Mucosa of gallbladder (tissue), 1 donor: ENCODE data around the gene FGF12. TPM values are rescaled to one million over a fixed set of nuclear protein-coding genes. Genes with fewer than 3 reads are reported as not detected.

Experiments used
- DNase-seq: peaks from one replicate; pipeline ENCODE4 v3.0.0-alpha.2; 2020; ENCODE audit warnings: low spot score
- total RNA-seq: library from RNA; stranded (reverse); gene quantifications from one replicate; pipeline ENCODE4 v1.2.1, GENCODE V29; 2021
- donor health status: DM: no; HTN: no; CAD: no.

Gene FGF12
- total RNA-seq, 1 donor from 2014 or later, result 1.4 TPM

- no peak for DNase-seq
Measured at GRCh38 chr3:192339214-192339613, 388.1 kb downstream of the FGF12 start.

DNA sequence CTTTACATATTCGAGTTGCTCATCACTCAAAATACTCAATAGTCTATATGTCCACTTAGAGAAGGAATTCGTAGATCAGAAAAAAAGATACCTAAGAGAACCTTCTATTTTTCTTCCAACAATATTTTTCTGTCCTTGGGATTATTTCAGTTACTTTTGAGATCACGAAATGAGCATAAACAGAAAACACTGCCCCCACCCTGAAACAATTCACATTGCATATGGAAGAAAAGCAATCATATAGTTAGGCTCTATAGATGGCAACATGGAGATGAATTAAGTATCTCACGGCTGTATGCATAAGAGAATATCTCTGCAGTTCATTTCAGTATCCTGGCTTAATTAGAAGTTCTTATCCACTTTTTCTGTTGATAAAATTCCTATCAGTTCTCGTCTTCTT, 391.1 kb downstream of the FGF12 start:
- no peak for DNase-seq

DNA sequence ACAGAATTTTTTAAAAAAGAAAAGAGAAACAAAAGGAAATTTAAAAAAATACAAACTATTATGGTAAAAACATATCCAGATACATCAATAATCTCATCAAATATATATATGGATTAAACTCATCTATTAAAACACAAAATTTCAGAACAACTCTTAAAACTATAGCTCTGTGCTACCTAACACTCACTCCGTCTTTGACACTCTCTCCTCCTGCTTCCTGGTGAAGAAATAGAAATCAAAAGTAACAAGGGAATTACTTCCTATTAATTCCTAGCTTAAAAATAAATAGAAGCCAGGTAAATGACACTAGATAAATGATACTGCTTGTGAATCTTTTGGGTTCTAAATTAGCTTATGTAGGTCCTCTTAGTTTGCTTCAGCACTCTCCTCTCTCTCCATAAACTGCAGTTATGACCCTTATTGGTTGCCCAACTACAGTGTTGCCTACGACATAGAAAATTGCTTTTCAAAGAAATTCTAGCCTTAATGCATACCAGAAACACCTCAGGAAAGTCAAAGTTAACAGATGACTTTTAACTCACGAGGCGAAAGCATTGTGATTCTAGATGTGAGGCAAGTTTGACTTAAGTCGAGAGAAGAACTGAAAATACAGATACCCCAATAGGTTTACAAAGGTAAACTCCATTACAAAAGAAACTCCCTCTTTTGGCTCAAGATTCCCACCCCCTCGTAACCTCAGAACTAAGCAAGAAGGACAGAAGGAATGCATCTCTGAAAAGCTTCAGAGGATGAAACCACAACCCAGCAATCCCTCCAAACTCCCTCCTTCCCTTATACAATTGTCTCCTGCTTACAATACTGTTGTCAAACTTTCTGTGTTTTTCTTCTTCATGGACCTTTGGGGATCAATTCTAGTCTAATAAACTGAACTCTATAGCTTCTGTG, 394.7 kb downstream of the FGF12 start:
- DNase-seq, result no peak

- DNase-seq, result no peak
Measured at GRCh38 chr3:192331749-192332385, 395.5 kb downstream of the FGF12 start.

DNA sequence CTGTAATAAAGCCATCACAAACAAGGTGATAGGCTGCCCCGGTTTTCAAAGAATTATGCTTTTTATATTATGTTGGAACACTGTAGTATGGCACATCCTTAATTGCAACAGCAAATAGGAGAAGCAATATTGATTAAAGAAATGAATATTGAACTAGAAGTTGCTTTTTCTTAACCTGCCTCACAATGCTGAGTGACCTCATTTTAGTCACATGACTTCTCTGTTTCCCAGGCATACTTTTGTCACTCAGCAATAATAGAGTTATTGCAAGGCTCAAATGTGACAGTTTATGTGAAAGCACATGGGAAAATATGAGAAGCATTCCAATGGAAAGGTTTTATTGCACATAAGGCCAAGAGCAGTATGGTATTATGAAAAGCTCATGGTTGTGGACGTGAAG, 400.7 kb downstream of the FGF12 start:
- no peak for DNase-seq

GRCh38 chr3:192317564-192317963, 409.8 kb downstream of the FGF12 start:
- no peak for DNase-seq

- no peak for DNase-seq
Measured at GRCh38 chr3:192313605-192314004, 413.7 kb downstream of the FGF12 start.

DNA sequence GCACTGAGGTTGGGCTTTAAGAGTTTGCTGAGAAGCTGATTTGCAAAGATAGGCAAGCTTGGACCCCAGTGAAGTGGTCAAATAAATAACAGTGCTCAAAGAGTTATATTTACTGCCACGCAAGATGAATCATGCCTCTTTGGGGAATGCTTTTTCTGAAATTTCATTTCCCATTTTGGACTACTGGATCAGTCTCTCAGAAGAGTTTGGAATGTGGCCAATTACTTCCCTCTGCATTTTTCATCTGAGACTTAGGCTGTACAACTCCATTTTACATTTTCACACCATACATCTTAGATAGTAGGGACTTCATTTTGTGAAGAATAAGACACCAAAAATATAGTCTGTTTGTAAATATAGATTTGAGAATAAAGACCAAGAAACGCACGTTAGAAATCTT, 419.7 kb downstream of the FGF12 start:
- DNase-seq, result no peak

DNA sequence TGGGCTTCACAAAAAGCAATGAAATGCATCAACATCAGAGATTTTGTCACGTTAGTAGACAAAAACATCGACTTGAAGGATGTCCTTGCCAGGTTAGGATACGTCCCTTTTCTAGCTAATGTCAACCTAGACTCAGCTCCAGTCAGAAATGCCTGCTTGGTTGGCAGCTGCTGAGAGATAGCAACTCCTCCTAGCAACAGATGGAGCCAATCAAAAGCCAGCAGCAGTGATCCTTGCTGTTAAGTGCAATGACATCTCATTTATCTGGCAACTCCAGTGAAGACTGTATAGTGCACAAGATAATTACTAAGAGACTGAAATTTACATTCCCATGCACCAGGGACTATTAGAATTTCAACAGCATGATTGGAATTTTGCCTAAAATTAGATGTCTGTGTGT, 424.1 kb downstream of the FGF12 start:
- no peak for DNase-seq

DNA sequence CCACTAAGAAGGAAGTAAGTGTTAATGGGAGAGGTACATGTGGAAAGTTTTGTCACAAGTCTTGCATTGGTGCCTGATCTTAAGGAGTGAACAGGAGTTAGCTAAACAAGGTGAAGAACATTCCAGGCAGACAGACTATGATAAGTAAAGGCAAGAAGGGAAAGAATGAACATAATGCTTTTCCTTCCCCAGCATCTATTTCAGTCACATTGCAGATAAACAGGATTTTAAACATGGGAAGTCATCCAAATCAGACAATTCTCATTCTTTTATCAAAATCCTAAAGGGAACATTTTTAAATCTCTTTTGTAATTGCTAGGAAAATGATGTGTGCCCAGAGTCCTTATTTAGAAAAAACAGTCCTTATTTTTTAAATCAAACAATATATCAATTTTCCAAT, 424.6 kb downstream of the FGF12 start:
- DNase-seq, result no peak

GRCh38 chr3:192299921-192300320, 427.4 kb downstream of the FGF12 start:
- DNase-seq, result no peak

DNA sequence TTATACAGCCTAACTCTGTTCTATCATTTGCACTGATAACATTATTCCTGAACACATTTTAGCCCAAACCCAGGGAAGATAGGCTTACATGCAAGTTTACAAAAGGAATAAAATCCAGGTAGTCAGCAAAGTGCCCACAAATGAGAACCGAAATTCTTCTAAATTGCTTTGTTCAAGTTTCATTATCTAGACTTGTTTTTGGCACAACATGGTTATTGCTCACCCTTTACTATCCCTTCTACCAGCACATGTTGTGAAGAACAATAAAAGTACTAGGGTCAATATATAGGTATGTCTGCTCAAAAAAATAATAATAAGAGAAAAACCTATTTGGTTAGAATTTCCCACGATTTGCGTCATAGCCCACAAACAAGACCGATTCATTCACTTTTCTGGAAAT, 430.5 kb downstream of the FGF12 start:
- no peak for DNase-seq

GRCh38 chr3:192284443-192285072, 442.8 kb downstream of the FGF12 start:
- peak; percentile 11 for DNase-seq

- DNase-seq, result no peak
Measured at GRCh38 chr3:192281207-192281880, 446.0 kb downstream of the FGF12 start.

- no peak for DNase-seq
Measured at GRCh38 chr3:192279664-192280063, 447.7 kb downstream of the FGF12 start.

DNA sequence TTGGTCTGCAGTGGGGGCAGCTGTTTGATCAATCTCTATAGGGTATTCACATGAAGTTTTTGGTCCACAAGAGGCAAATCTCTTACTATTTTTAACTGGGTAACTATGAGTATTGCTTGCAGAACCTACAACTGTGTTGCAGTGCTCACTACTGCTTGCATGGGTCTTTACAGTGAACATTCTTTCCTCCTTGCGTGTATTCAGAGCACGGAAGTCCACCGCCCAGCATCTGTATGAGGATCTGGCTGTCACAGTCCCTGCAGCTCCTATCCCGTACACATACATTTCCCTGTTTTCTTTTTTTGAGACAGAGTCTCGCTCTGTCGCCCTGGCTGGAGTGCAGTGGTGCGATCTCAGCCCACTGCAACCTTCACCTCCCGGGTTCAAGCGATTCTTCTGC, 449.9 kb downstream of the FGF12 start:
- DNase-seq, result no peak

DNA sequence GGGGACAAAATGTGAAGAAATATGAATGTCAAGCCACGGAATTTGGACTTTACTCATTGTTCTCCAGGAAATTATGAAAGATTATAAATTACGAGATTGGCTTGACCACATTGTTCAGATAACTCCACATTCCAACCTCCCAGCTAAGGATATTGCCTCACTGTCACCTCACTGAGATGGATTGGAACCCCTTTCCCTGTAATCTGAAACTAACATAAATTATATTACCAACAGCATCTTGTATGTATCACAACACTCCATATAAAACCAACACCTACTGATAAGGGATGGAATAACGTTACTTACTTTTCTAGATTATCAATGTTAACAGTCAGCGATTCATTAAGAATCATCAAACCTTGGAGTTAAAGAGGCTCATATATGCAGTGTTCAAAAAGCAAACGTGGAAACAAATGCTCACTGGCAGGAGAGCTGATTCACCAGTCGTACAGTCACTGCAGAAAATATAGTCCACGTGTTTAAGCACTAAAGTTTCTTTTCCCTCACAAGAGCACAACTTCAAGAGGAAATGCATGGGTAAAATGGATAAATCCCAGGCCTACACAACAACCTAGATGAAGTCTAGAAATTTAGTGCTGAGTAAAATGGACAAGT, 451.5 kb downstream of the FGF12 start:
- no peak for DNase-seq

- DNase-seq, result peak; percentile 43
Measured at GRCh38 chr3:192273697-192274010, 453.7 kb downstream of the FGF12 start.

DNA sequence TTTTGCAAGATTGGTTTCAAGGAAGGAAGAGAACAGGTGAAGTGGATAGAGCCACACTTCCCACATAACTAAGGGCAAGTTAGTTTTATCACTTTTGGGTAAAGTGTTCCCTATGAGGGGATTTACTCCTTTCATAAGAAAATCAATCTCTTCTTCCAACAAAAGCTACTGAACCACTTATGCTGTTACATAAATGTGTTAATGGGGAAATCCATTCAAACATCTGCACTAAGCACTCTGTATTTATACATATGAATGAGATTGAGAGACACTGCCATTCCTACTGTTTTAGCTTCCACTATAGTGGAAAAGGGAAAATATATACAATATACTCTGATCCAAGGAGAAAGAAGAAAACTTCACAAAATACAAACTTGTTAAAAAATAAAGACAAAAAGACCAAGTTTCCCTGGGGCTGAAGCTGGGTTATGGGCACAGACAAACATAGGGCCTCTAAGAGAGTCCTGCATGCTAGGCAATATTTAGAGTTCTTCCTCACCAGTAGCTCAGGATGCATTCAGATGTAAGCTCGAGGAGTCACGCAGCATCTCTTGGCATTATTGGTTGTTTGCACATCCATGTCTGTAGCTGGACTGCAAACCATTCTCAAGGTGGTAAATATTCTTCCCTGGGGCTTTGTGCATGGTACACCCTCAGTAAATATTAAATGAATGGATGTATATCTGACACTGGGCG, 454.2 kb downstream of the FGF12 start:
- DNase-seq, result peak; percentile 10

- no peak for DNase-seq
Measured at GRCh38 chr3:192262001-192262400, 465.3 kb downstream of the FGF12 start.

DNA sequence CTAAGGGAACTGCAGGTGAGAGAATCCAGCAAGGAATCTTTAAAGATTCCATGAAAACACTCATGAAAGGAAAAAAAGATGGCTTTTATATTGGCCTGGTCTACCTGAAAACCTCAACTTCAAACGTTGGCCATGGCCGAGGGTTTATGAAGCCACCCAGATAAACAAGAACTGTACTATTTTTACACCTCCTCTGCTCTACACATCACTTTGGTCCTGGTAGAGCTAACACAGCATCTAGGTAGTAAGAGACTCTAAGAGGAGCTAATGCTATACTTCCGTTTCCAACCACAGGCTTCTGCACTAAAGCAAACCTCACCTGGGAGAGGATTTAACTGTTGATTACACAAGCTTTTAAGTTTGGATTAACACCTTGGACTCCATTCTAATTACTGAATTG, 466.2 kb downstream of the FGF12 start:
- no peak for DNase-seq
